K562 treated with DMSO at 1 percent for 48 hours (cell line): ENCODE data around the gene PHC1. TPM values are rescaled to one million over a fixed set of nuclear protein-coding genes. Genes with fewer than 3 reads are reported as not detected.

Experiments used
- total RNA-seq: library from RNA; unstranded; fragments of 300-600 nt; gene quantifications from 2 replicates; pipeline ENCODE4 v1.2.3, GENCODE V29; 2022; ENCODE audit warnings: low replicate concordance; ENCODE audit errors: extremely low read depth

PHC1 gene
- not detected in 2 replicates for total RNA-seq

DNA sequence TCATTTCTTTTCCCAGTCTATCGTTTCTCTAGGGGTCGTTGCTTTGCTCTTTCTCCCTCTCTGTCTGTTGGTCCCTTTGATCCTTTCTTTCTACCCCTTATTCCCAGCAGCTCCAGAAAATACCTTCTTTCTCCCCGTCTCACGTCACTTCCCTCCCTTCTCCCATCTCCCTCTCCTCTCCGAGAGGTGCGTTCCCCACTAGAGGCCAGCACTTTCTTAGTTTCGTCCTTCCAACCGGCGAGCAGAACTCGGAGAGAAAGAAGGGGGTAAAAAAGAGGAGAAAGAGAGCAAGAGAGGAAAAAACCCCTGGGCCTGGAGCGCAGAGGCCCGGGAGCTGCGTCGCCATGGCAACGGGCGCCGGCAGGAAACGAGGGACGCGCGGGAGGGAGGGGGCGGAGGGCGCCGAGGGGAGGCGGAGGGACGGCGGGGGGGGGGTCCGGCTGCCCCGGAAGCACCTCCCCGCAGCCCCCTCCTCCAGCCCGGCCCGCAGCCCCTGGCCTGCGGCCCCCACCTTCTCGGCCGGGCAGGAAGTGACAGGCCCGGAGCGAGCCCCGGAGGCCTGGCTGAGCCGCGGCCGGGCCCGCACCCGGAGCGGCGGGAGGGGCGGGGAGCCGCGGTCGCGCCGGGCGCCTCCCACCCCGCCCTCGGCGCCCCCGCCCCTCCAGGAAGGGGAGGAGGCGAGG lies at the start of gene PHC1:
Gene PHC1 (plus strand): TSS at position 477 of the 683 bp plus-strand sequence. CDS start 3,169 bp downstream, outside the sequence.

DNA sequence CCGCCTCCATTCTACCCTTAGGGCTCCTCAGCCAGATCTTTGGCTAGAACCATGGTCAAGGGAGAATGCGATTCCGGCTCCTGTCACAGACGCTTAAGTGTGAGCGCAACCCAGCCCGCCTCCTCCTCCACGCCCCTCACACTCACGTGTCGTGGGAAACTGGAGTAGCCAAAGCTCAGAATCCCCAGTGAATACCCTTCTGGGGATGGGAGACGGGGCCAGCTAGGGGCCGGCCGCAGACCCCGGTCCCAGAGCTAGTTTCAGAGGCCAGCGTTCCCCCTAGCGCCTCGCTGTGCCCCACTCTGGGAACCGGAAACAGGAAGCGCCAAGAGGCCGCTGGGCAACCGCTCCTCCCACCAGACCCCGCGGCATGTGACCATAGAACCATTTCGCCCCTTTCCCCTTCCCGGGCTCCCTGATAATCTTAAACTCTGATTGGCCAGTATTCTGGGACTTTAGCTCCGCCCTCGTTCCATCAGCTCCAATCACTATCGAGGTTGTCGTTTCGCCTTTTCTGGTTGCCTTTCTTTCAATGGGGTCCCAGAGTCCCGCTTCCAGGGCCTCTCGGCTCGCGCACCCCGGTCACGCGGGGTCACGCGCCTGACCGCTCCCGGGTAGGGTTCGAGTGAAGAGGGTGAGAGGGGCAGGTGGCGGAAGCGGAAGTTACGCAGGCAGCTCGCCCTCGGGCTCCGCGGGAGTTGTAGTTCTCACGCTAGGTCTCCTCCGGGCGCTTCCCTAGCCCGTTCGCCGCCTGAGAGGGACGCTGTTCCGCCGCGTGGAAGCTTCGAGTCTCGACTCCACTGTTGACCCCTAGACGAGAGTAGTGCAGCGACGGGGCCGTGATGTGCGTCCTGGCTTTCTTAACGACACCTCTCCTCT lies 35.3 kb downstream of the PHC1 start, which contains the start of gene M6PR:
Gene M6PR (minus strand): TSS at position 304 of the 879 bp plus-strand sequence. CDS start 3,241 bp downstream, outside the sequence.

DNA sequence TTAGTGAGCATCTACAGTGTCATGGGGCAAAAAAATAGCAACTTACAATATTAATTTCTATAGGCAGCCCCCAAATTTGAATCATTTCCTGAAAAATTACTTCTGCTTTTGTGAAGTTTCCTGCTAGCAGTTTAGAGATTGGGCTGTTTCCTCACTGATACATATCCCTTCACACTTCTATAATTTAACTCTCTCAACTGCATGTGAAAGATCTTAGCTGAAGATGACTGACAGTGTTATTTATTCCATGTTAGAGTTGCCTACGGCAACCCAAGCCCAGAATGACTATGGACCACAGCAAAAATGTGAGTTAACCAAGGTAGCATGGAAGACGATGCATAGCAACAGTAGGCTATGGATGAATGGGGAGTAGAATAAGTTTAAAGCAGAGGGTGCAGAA lies 75.1 kb downstream of the PHC1 start, which contains the start of gene KLRG1:
Gene KLRG1 (plus strand): TSS at position 134 of the 400 bp plus-strand sequence. CDS start 90 bp downstream, at position 224.

Other genes with a start within 250 kb of the PHC1 start
- not detected in 2 replicates for gene RIMKLB, start 216.5 kb upstream of the PHC1 start, total RNA-seq
- not detected in 2 replicates for gene A2ML1, start 91.9 kb upstream of the PHC1 start, total RNA-seq
- not detected in 2 replicates for gene M6PR, start 35.1 kb downstream of the PHC1 start, total RNA-seq
- not detected in 2 replicates for gene KLRG1, start 75.0 kb downstream of the PHC1 start, total RNA-seq
- not detected in 2 replicates for gene A2M, start 201.4 kb downstream of the PHC1 start, total RNA-seq